ENCODE data around the gene BOD1L2.

GRCh38 chr18:57121542-57122112, 25.3 kb upstream of the BOD1L2 start:
- no peak for TF ChIP-seq CTCF (IDR thresholded peaks at IDR 0.05)
- no peak for TF ChIP-seq POLR2A (IDR thresholded peaks at IDR 0.05)
